Measurements from ENCODE around the gene FCHO2.

The FCHO2 gene

GRCh38 chr5:73119451-73120157, 163.8 kb downstream of the FCHO2 start:
- H3K27ac Mint-ChIP-seq = no peak overlapping the region
- peaks cover 2% of the 10 kb centered on the region for H3K4me1 Mint-ChIP-seq (ENCODE audit: low read depth)
- H3K36me3 Mint-ChIP-seq (ENCODE audit: low read depth) = no peaks in the 10 kb centered on the region
- H3K9me3 Mint-ChIP-seq = no peaks in the 10 kb centered on the region
- H3K27me3 Mint-ChIP-seq (ENCODE audit: low read depth) = peaks cover 69% of the 10 kb centered on the region
- H3K4me3 Mint-ChIP-seq = no peak overlapping the region

GRCh38 chr5:73120222-73121118, 164.6 kb downstream of the FCHO2 start, which contains the start of gene TMEM171:
Gene TMEM171, plus strand, starts transcription at chr5:73120575. Its CDS starts 2,799 bp downstream, at chr5:73123374.
- peaks cover 69% of the 10 kb centered on the region for H3K27me3 Mint-ChIP-seq (ENCODE audit: low read depth)

GRCh38 chr5:73121119-73121463, 165.2 kb downstream of the FCHO2 start:
- no peaks in the 10 kb centered on the region for H3K36me3 Mint-ChIP-seq (ENCODE audit: low read depth)
- no peak overlapping the region for H3K27ac Mint-ChIP-seq
- H3K4me3 Mint-ChIP-seq = no peak overlapping the region
- H3K9me3 Mint-ChIP-seq = no peaks in the 10 kb centered on the region
- H3K4me1 Mint-ChIP-seq (ENCODE audit: low read depth) = peaks cover 2% of the 10 kb centered on the region
- peaks cover 64% of the 10 kb centered on the region for H3K27me3 Mint-ChIP-seq (ENCODE audit: low read depth)

More at GRCh38 chr5:73120222-73121118, 164.6 kb downstream of the FCHO2 start, which contains the start of gene TMEM171:
- Mint-ChIP-seq H3K4me1 (ENCODE audit: low read depth) (peaks cover 2% of the 10 kb centered on the region), H3K36me3 (ENCODE audit: low read depth) (no peaks in the 10 kb centered on the region), H3K4me3 (no peak within 1 kb of the TSS), H3K9me3 (no peaks in the 10 kb centered on the region), H3K27ac (no peak within 1 kb of the TSS)

- H3K27me3 Mint-ChIP-seq (ENCODE audit: low read depth) = peaks cover 47% of the 10 kb centered on the region
- no peak overlapping the region for H3K27ac Mint-ChIP-seq
These were observed 167.3 kb downstream of the FCHO2 start for GRCh38 chr5:73122875-73123810.

GRCh38 chr5:73125289-73125688, 169.4 kb downstream of the FCHO2 start:
- Mint-ChIP-seq H3K4me3 (no peak overlapping the region), H3K27me3 (ENCODE audit: low read depth) (peaks cover 41% of the 10 kb centered on the region), H3K27ac (no peak overlapping the region), H3K9me3 (no peaks in the 10 kb centered on the region), H3K36me3 (ENCODE audit: low read depth) (no peaks in the 10 kb centered on the region), H3K4me1 (ENCODE audit: low read depth) (no peaks in the 10 kb centered on the region)

More at GRCh38 chr5:73122875-73123810, 167.3 kb downstream of the FCHO2 start:
- H3K36me3 Mint-ChIP-seq (ENCODE audit: low read depth) = no peaks in the 10 kb centered on the region
- H3K4me1 Mint-ChIP-seq (ENCODE audit: low read depth) = peaks cover 2% of the 10 kb centered on the region
- H3K4me3 Mint-ChIP-seq = no peak overlapping the region
- H3K9me3 Mint-ChIP-seq = no peaks in the 10 kb centered on the region

- Mint-ChIP-seq H3K36me3 (ENCODE audit: low read depth) (no peaks in the 10 kb centered on the region), H3K27me3 (ENCODE audit: low read depth) (peaks cover 41% of the 10 kb centered on the region), H3K9me3 (no peaks in the 10 kb centered on the region), H3K27ac (no peak overlapping the region), H3K4me3 (no peak overlapping the region), H3K4me1 (ENCODE audit: low read depth) (no peaks in the 10 kb centered on the region)
These were observed 170.5 kb downstream of the FCHO2 start for GRCh38 chr5:73126381-73126780.

- no peak overlapping the region for H3K4me3 Mint-ChIP-seq
- no peak overlapping the region for H3K27ac Mint-ChIP-seq
- H3K9me3 Mint-ChIP-seq = no peaks in the 10 kb centered on the region
- H3K36me3 Mint-ChIP-seq (ENCODE audit: low read depth) = no peaks in the 10 kb centered on the region
- H3K27me3 Mint-ChIP-seq (ENCODE audit: low read depth) = peaks cover 35% of the 10 kb centered on the region
- H3K4me1 Mint-ChIP-seq (ENCODE audit: low read depth) = no peaks in the 10 kb centered on the region
These were observed 171.1 kb downstream of the FCHO2 start for GRCh38 chr5:73126957-73127356.

GRCh38 chr5:73129143-73129542, 173.3 kb downstream of the FCHO2 start:
- H3K27me3 Mint-ChIP-seq (ENCODE audit: low read depth) = peaks cover 32% of the 10 kb centered on the region
- no peak overlapping the region for H3K4me3 Mint-ChIP-seq
- no peak overlapping the region for H3K27ac Mint-ChIP-seq
- H3K36me3 Mint-ChIP-seq (ENCODE audit: low read depth) = no peaks in the 10 kb centered on the region
- H3K9me3 Mint-ChIP-seq = no peaks in the 10 kb centered on the region
- no peaks in the 10 kb centered on the region for H3K4me1 Mint-ChIP-seq (ENCODE audit: low read depth)

GRCh38 chr5:73130811-73131210, 175.0 kb downstream of the FCHO2 start:
- H3K9me3 Mint-ChIP-seq = no peaks in the 10 kb centered on the region
- no peak overlapping the region for H3K27ac Mint-ChIP-seq
- no peaks in the 10 kb centered on the region for H3K4me1 Mint-ChIP-seq (ENCODE audit: low read depth)
- no peak overlapping the region for H3K4me3 Mint-ChIP-seq
- H3K36me3 Mint-ChIP-seq (ENCODE audit: low read depth) = no peaks in the 10 kb centered on the region
- H3K27me3 Mint-ChIP-seq (ENCODE audit: low read depth) = peaks cover 36% of the 10 kb centered on the region

- Mint-ChIP-seq H3K9me3 (no peaks in the 10 kb centered on the region), H3K27ac (no peak overlapping the region), H3K4me3 (no peak overlapping the region), H3K36me3 (ENCODE audit: low read depth) (no peaks in the 10 kb centered on the region), H3K27me3 (ENCODE audit: low read depth) (peaks cover 36% of the 10 kb centered on the region), H3K4me1 (ENCODE audit: low read depth) (no peaks in the 10 kb centered on the region)
These were observed 176.0 kb downstream of the FCHO2 start for GRCh38 chr5:73131711-73132425.

- Mint-ChIP-seq H3K27ac (no peak overlapping the region), H3K4me1 (ENCODE audit: low read depth) (no peaks in the 10 kb centered on the region), H3K36me3 (ENCODE audit: low read depth) (no peaks in the 10 kb centered on the region), H3K4me3 (no peak overlapping the region), H3K27me3 (ENCODE audit: low read depth) (peaks cover 36% of the 10 kb centered on the region), H3K9me3 (no peaks in the 10 kb centered on the region)
These were observed 176.9 kb downstream of the FCHO2 start for GRCh38 chr5:73132759-73133158.

GRCh38 chr5:73135021-73135420, 179.2 kb downstream of the FCHO2 start:
- Mint-ChIP-seq H3K9me3 (no peaks in the 10 kb centered on the region), H3K4me1 (ENCODE audit: low read depth) (no peaks in the 10 kb centered on the region), H3K27ac (no peak overlapping the region), H3K27me3 (ENCODE audit: low read depth) (peaks cover 31% of the 10 kb centered on the region), H3K4me3 (no peak overlapping the region), H3K36me3 (ENCODE audit: low read depth) (no peaks in the 10 kb centered on the region)

- Mint-ChIP-seq H3K9me3 (no peaks in the 10 kb centered on the region), H3K36me3 (ENCODE audit: low read depth) (no peaks in the 10 kb centered on the region), H3K4me1 (ENCODE audit: low read depth) (no peaks in the 10 kb centered on the region), H3K27ac (no peak overlapping the region), H3K4me3 (no peak overlapping the region), H3K27me3 (ENCODE audit: low read depth) (peaks cover 26% of the 10 kb centered on the region)
These were observed 179.7 kb downstream of the FCHO2 start for GRCh38 chr5:73135429-73136054.
